Activated B cell treated with CpG ODN at 0.5 μM for 24 hours (primary cell): ENCODE measurements around the gene FUT3. TPM values are rescaled to one million over a fixed set of nuclear protein-coding genes. Genes with fewer than 3 reads are reported as not detected.

Source experiments
- ATAC-seq: fragments of 200-7000 bp; cut with Tn5 transposase; one replicate; pipeline ENCODE4 v1.10.0; 2021; ENCODE audit warnings: low read depth, mild to moderate bottlenecking, moderate library complexity
- CTCF ChIA-PET: fragments of 350-600 bp; sonication (Branson Sonifier 250); formaldehyde crosslinking; loops from one replicate; lab custom pipeline; 2021; ENCODE audit warnings: antibody characterized with exemption; lab: Charles Lee
- POLR2A ChIA-PET: fragments of 350-600 bp; sonication (Branson Sonifier 250); formaldehyde crosslinking; loops from one replicate; lab custom pipeline; 2021; ENCODE audit warnings: antibody characterized with exemption; lab: Charles Lee
- DNase-seq: peaks from one replicate; pipeline ENCODE4 v3.0.0; 2022
- H3K27ac Mint-ChIP-seq: one replicate; pipeline ENCODE4 v1.8.0; 2020; ENCODE audit warnings: mixed read lengths
- H3K27me3 Mint-ChIP-seq: one replicate; pipeline ENCODE4 v1.8.0; 2021; ENCODE audit warnings: mixed read lengths
- H3K36me3 Mint-ChIP-seq: one replicate; pipeline ENCODE4 v1.8.0; 2021; ENCODE audit warnings: low read depth, mixed read lengths
- H3K4me1 Mint-ChIP-seq: one replicate; pipeline ENCODE4 v1.8.0; 2021; ENCODE audit warnings: mixed read lengths
- H3K4me3 Mint-ChIP-seq: one replicate; pipeline ENCODE4 v1.8.0; 2020; ENCODE audit warnings: mild to moderate bottlenecking, mixed read lengths
- H3K9me3 Mint-ChIP-seq: one replicate; pipeline ENCODE4 v1.8.0; 2020; ENCODE audit warnings: mixed read lengths
- CTCF ChIP-seq: fragments of 200-600 bp; IDR thresholded peaks from one replicate; pipeline ENCODE4 v1.8.0; 2022; ENCODE audit warnings: antibody characterized with exemption, mild to moderate bottlenecking
- intact Hi-C: fragments of 100-400 bp; cut with micrococcal nuclease; formaldehyde crosslinking; loops from one replicate; pipeline ENCODE4 v1.15.1; 2024
- total RNA-seq: library from RNA; stranded (reverse); gene quantifications from 2 replicates; pipeline ENCODE4 v1.2.3, GENCODE V29; 2022

FUT3 gene
- total RNA-seq, 1 donor from 2014 or later, result not detected

DNA sequence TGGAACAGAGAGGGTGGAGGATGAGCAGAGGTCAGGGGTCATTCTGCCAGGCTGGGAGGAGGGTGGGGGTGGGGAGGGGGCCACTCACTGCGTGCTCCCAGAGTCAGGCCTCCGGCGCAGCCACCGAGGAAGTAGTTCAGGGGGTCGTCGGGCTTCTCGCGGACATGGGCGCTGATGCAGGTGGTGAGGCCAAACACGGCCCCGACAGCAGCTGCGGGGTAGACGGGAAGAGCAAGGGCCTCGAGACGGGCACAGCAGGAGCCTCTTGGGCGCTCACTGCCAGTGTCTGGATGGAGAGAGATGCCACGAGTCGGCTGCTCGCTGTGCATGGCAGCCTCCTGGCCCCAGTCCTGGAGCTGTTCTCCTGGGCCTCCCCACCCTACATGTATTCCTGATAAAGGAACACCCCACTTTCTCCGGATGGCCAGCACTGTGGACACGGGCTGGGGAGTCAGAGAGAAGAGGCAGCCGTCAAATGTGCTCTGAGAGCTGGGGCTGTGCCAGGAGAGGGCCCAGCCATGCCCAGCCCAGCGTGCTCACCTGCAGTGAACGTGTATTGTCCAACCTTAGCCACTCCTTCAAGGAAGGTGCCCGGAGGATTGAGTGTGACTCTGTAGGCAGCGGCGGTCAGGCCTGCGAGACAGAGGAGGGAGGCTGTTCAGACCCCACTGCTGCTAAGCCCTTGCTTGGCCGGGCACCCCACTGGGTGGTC lies 45.3 kb upstream of the FUT3 start:
- H3K36me3 Mint-ChIP-seq, result peaks cover 39% of the 10 kb centered on the region
- POLR2A ChIA-PET, result no interaction called here

DNA sequence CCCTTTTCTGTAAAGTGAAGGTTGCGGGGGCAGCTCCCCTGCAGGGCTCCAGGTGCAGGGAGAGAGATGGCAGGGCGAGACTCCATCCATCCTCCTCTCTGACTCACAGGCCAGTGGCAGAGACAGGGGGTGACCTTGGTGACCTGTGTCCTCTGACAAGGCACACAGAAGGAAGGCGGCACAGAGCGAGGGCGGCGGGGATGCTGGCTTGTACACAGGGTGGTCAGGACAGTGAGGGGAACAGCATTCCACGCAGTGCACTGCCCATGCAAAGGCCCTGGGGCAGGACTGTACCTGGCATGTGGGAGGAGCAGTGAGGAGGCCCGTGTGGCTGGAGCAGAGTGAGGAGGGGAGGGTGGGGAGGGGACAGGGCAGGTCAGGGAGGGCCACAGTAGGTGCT lies 44.6 kb upstream of the FUT3 start:
- ChIA-PET CTCF (no interaction called here), POLR2A (no interaction called here)
- DNase-seq, result no peak
- H3K27ac Mint-ChIP-seq, result no peak overlapping the region
- intact Hi-C loops, result no loop called here
- H3K36me3 Mint-ChIP-seq, result peaks cover 35% of the 10 kb centered on the region
- ATAC-seq, result no peak
- no peak for TF ChIP-seq CTCF
- no peaks in the 10 kb centered on the region for H3K9me3 Mint-ChIP-seq
- no peaks in the 10 kb centered on the region for H3K27me3 Mint-ChIP-seq
- H3K4me3 Mint-ChIP-seq, result no peak overlapping the region
- H3K4me1 Mint-ChIP-seq, result peaks cover 9% of the 10 kb centered on the region

More for the DNA sequence above, 45.3 kb upstream of the FUT3 start:
- Mint-ChIP-seq H3K27ac (no peak overlapping the region), H3K4me1 (peaks cover 15% of the 10 kb centered on the region), H3K27me3 (no peaks in the 10 kb centered on the region), H3K9me3 (no peaks in the 10 kb centered on the region), H3K4me3 (no peak overlapping the region)
- intact Hi-C loops, result no loop called here
- DNase-seq (no peak), ATAC-seq (no peak)
- no peak for TF ChIP-seq CTCF
- CTCF ChIA-PET, result no interaction called here

GRCh38 chr19:5895409-5895808 lies 44.2 kb upstream of the FUT3 start:
- H3K27ac Mint-ChIP-seq, result no peak overlapping the region
- ATAC-seq, result no peak
- intact Hi-C loops, result no loop called here

DNA sequence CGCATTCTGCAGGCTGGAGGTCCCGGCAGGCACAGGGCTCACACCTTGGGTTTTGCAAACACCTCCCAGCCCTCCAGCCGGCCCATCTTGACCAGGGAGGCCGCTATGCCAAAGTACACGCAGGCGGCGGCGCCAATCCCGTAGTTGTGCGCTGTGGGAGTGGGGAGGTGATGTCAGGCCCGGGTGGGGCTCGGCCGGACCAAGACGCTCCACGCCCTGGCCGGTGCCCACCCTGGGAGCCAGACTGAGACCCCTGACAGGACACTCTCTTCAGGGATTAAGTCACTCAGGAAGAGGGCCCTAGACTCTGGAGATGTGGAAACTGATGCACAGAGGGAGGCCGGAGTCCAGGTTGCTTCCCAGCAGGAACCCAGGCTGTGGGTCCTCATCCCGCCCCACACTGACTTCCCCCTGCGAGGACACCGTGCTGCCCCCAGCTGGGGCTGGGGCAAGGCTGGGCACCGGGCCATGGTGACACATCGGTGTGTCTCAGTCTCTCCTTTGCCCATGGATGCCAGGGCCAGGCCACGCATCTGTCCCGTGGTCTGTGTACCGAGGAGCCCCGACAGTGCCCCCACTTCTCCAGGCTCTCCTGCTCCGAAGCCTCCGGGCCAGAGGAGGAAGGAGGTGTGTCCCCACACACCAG lies 43.6 kb upstream of the FUT3 start:
- ATAC-seq (no peak), DNase-seq (no peak)
- peaks cover 3% of the 10 kb centered on the region for H3K27me3 Mint-ChIP-seq
- H3K27ac Mint-ChIP-seq, result no peak overlapping the region
- H3K36me3 Mint-ChIP-seq, result peaks cover 29% of the 10 kb centered on the region
- no peak overlapping the region for H3K4me3 Mint-ChIP-seq
- ChIA-PET POLR2A (no interaction called here), CTCF (no interaction called here)
- no peaks in the 10 kb centered on the region for H3K9me3 Mint-ChIP-seq
- peaks cover 2% of the 10 kb centered on the region for H3K4me1 Mint-ChIP-seq
- no peak for TF ChIP-seq CTCF
- intact Hi-C loops, result no loop called here

More at GRCh38 chr19:5895409-5895808, 44.2 kb upstream of the FUT3 start:
- Mint-ChIP-seq H3K4me1 (peaks cover 8% of the 10 kb centered on the region), H3K36me3 (peaks cover 34% of the 10 kb centered on the region), H3K4me3 (no peak overlapping the region), H3K27me3 (peaks cover 3% of the 10 kb centered on the region), H3K9me3 (no peaks in the 10 kb centered on the region)
- DNase-seq, result no peak
- no peak for TF ChIP-seq CTCF
- CTCF ChIA-PET, result no interaction called here
- POLR2A ChIA-PET, result no interaction called here

DNA sequence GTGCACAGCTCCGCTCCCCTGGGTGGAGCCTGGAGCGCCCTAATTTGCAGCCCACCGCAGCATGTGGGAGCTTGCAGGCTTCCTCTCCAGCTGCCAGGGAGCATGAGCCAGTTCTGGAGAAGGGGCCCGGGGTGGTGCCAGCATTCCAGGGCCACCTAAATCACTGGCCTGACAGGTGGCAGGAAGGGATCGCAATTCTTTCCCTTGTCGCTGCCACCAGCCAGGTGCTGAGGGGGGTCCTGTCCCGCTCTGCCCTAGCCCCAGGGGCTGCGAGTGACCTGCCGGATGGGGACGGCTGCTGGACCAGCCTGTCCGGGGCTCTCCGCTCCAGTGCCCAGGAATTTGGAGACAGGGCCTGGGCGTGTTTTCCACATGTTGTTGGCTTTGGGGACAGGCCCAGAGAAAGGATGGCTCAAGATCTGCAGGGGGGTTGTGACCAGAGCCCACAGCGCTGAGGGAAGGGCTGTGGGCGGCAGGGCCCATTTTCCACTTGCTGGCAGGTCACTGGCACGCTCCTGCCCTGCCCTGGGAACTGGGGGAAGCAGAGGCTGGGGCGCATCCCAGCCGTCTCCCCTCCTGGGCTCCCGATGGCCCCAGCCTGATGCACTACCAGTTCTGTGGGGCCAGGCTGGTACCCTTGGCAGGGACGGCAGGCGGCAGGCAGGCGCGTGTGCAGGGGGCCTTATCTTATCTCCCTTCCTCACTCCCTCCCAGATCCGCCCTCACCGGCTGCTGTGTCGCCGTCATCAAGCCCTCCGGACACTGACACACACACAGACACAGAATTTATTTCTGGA lies 42.9 kb upstream of the FUT3 start:
- Mint-ChIP-seq H3K27ac (no peak overlapping the region), H3K4me1 (peaks cover 2% of the 10 kb centered on the region), H3K36me3 (peaks cover 28% of the 10 kb centered on the region), H3K4me3 (no peak overlapping the region), H3K27me3 (peaks cover 6% of the 10 kb centered on the region), H3K9me3 (no peaks in the 10 kb centered on the region)
- CTCF ChIA-PET, result no interaction called here
- intact Hi-C loops, result no loop called here
- DNase-seq (no peak), ATAC-seq (no peak)
- TF ChIP-seq CTCF, result no peak
- POLR2A ChIA-PET, result interaction anchor here (1.0 kb wide), 1 partner anchor 10 kb away, joined by 3 read pairs; the partner anchor contains the start of gene NDUFA11
